ENCODE data around the gene HEG1. TPM values are rescaled to one million over a fixed set of nuclear protein-coding genes. Genes with fewer than 3 reads are reported as not detected.

HEG1 gene
- total RNA-seq, 1 donor from 2014 or later: 25.1 TPM

DNA sequence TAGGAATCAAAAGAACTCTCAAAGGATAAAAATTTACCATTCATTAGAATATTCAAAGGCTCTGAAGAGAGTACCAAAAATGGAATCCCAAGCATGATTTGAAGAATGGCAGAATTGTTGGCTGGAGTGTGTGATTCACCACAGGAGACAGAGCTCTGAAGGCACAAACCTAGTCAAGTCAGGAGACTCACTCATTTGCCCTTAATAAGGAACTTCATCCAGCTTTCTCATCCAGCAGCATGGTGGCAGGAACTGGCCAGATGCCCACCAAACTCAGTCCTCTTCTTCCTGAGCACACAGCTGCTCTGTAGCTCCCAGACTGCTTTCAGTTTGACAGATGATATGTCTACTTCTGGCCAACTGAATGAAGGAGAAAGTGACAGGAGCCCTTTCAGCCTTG lies 16.5 kb upstream of the HEG1 start:
- no peaks in the 10 kb centered on the region for H3K27me3 ChIP-seq (ENCODE audit: control insufficient read depth in 3 of 3, insufficient read depth in 3 of 3, low read length in 3 of 3)
- no peaks in the 10 kb centered on the region for H3K9me3 ChIP-seq (ENCODE audit: control insufficient read depth in 3 of 3, low read length in 3 of 3)
- H3K36me3 ChIP-seq (ENCODE audit: control insufficient read depth in 3 of 3, insufficient read depth in 3 of 3, low read length in 3 of 3): no peaks in the 10 kb centered on the region
- peaks cover 0 to 4% (median 0%) of the 10 kb centered on the region in 3 donors for H3K4me1 ChIP-seq (ENCODE audit: control insufficient read depth in 3 of 3, insufficient read depth in 3 of 3, low read length in 3 of 3)
- no peak overlapping the region for H3K9ac ChIP-seq (ENCODE audit: low read depth in 1 of 3, low read length in 3 of 3)
- no peak overlapping the region for H3K4me3 ChIP-seq (ENCODE audit: low read length in 3 of 3)
- H3K27ac ChIP-seq (ENCODE audit: low read depth, low read length): no peak overlapping the region

DNA sequence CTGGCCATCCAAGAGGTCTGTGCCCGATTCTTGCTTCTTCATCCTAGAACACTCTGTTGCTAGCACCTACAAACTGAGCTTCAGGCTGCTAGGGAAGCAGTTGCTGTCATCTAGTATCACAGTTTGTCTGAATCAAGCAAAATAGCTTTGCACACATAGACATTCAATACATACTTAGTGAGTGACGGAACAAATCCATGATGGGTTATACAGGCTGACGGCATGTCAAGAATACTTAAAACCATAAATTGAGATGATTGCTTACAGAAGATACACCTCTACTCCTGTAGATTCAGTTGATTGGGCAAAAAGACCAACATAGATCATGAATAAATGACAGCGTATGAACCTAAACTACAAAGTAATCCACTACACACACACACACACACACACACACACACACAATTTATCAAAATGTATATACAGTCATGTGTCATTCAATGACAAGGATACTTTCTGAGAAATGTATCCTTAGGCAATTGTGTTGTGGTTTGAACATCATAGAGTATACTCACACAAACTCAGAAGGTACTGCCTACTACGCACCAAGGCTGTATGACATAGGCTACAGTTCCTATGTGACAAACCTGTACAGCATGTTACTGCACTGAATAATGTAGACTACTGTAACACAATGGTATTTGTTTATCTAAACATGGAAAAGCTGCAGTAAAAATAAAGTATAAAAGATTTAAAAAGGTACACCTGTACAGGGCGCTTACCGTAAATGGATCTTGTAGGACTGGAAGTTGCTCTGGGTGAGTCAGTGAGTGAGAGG lies 14.4 kb upstream of the HEG1 start:
- peaks cover 0 to 4% (median 0%) of the 10 kb centered on the region in 3 donors for H3K4me1 ChIP-seq (ENCODE audit: control insufficient read depth in 3 of 3, insufficient read depth in 3 of 3, low read length in 3 of 3)
- H3K9me3 ChIP-seq (ENCODE audit: control insufficient read depth in 3 of 3, low read length in 3 of 3): no peaks in the 10 kb centered on the region
- H3K27ac ChIP-seq (ENCODE audit: low read depth, low read length): no peak overlapping the region
- no peaks in the 10 kb centered on the region for H3K36me3 ChIP-seq (ENCODE audit: control insufficient read depth in 3 of 3, insufficient read depth in 3 of 3, low read length in 3 of 3)
- H3K27me3 ChIP-seq (ENCODE audit: control insufficient read depth in 3 of 3, insufficient read depth in 3 of 3, low read length in 3 of 3): no peaks in the 10 kb centered on the region
- H3K4me3 ChIP-seq (ENCODE audit: low read length in 3 of 3): no peak overlapping the region
- no peak overlapping the region for H3K9ac ChIP-seq (ENCODE audit: low read depth in 1 of 3, low read length in 3 of 3)

DNA sequence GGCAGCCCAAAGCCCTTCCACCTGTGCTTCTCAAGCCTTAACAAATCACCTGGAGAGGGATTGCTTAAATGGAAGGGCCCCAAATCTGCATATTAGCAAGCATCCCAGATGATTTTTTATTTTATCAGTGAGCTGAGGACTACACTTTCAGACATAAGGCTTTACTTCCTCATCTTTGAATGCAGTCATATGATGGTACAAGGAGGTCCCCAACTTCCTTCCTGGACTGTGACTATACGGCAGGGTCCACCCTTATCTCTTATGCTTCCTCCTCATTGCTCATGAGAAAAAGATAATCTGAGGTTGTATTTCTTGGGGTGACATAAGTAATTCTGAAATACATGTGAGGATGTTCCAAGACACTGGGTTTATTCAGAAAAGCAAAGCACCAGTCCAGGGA lies 13.7 kb upstream of the HEG1 start:
- H3K9me3 ChIP-seq (ENCODE audit: control insufficient read depth in 3 of 3, low read length in 3 of 3): no peaks in the 10 kb centered on the region
- H3K36me3 ChIP-seq (ENCODE audit: control insufficient read depth in 3 of 3, insufficient read depth in 3 of 3, low read length in 3 of 3): no peaks in the 10 kb centered on the region
- no peak overlapping the region for H3K27ac ChIP-seq (ENCODE audit: low read depth, low read length)
- peaks cover 0 to 4% (median 0%) of the 10 kb centered on the region in 3 donors for H3K4me1 ChIP-seq (ENCODE audit: control insufficient read depth in 3 of 3, insufficient read depth in 3 of 3, low read length in 3 of 3)
- H3K27me3 ChIP-seq (ENCODE audit: control insufficient read depth in 3 of 3, insufficient read depth in 3 of 3, low read length in 3 of 3): no peaks in the 10 kb centered on the region
- no peak overlapping the region for H3K4me3 ChIP-seq (ENCODE audit: low read length in 3 of 3)
- H3K9ac ChIP-seq (ENCODE audit: low read depth in 1 of 3, low read length in 3 of 3): no peak overlapping the region

DNA sequence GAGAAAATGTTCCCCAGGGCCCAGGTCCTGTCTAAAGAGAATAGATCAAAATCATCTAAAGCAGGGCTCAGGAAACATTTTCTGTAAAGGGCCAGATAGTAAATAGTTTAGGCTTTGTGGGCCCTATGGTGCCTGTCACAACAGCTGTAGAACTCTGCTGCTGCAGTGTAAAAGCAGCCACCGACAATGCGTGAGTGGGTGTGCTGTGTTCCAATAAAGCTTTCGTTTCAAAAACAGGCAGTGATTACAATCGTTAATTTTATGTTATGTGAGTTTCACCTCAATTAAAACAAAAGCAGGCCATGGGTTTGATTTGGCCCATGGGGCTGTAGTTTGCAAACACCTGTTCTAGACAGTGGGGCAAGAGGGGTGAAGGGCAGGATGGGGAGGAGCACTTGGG lies 12.5 kb upstream of the HEG1 start:
- Histone ChIP-seq H3K27me3 (ENCODE audit: control insufficient read depth in 3 of 3, insufficient read depth in 3 of 3, low read length in 3 of 3) (no peaks in the 10 kb centered on the region), H3K4me3 (ENCODE audit: low read length in 3 of 3) (no peak overlapping the region), H3K4me1 (ENCODE audit: control insufficient read depth in 3 of 3, insufficient read depth in 3 of 3, low read length in 3 of 3) (peaks cover 5 to 8% (median 5%) of the 10 kb centered on the region in 3 donors)

DNA sequence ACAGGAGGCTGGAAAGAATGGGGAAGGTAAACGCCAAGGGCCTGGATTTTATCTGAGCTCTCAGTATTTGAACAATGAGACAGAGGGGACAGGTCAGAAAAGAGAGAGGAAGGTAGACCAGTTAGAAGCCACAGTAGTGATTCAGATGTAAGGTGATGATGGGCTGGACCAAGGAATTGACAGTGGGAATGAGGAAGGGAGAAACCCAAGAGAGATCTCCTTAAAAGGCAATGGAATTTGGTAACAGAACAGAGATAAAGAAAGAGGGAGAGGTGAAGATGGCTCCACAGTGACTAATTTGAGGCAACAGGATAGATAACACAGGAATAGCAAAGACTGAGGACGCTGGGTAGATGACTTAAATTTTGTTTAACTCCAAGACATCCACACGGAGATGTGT lies 11.4 kb upstream of the HEG1 start:
- Histone ChIP-seq H3K27ac (ENCODE audit: low read depth, low read length) (no peak overlapping the region), H3K9ac (ENCODE audit: low read depth in 1 of 3, low read length in 3 of 3) (no peak overlapping the region), H3K36me3 (ENCODE audit: control insufficient read depth in 3 of 3, insufficient read depth in 3 of 3, low read length in 3 of 3) (no peaks in the 10 kb centered on the region), H3K27me3 (ENCODE audit: control insufficient read depth in 3 of 3, insufficient read depth in 3 of 3, low read length in 3 of 3) (no peaks in the 10 kb centered on the region), H3K4me3 (ENCODE audit: low read length in 3 of 3) (no peak overlapping the region), H3K9me3 (ENCODE audit: control insufficient read depth in 3 of 3, low read length in 3 of 3) (no peaks in the 10 kb centered on the region), H3K4me1 (ENCODE audit: control insufficient read depth in 3 of 3, insufficient read depth in 3 of 3, low read length in 3 of 3) (peaks cover 14 to 15% (median 15%) of the 10 kb centered on the region in 3 donors)

More for the DNA sequence above, 12.5 kb upstream of the HEG1 start:
- no peak overlapping the region for H3K9ac ChIP-seq (ENCODE audit: low read depth in 1 of 3, low read length in 3 of 3)
- no peak overlapping the region for H3K27ac ChIP-seq (ENCODE audit: low read depth, low read length)
- no peaks in the 10 kb centered on the region for H3K36me3 ChIP-seq (ENCODE audit: control insufficient read depth in 3 of 3, insufficient read depth in 3 of 3, low read length in 3 of 3)
- H3K9me3 ChIP-seq (ENCODE audit: control insufficient read depth in 3 of 3, low read length in 3 of 3): no peaks in the 10 kb centered on the region

DNA sequence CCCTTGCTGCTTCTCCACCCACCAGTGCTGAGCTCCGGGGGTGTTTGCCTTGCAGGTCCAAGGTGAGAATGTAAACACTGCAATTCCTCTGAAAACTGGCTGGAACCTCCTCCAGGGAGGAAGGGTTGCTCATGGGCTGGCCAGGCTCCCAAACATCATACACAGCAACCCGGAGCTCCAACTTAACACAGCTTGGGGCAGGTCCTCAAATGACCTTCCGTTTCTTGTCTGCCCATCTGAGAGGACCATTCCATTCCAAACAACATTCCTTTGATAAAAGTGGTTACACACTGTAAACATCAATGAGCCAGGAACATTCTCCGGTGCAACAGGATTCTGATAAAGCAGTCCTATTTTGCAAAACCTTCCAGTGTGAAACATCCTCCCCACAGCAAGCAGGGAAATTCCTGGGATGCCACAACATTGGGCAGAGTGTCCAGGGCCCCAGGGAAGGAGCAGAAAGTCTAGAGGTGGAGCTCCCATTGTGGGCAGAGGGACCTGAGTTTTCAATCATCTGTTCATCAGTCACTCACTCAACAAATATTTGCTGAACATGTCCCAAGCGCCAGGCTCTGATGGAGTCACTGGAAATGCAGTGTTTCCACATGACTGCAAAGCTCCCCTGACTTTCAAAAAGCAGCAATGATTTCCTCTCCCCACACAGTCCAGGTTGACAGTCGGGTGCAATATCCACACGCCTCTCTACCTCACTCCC lies 7.3 kb upstream of the HEG1 start:
- Histone ChIP-seq H3K36me3 (ENCODE audit: control insufficient read depth in 3 of 3, insufficient read depth in 3 of 3, low read length in 3 of 3) (no peaks in the 10 kb centered on the region), H3K27me3 (ENCODE audit: control insufficient read depth in 3 of 3, insufficient read depth in 3 of 3, low read length in 3 of 3) (no peaks in the 10 kb centered on the region), H3K4me3 (ENCODE audit: low read length in 3 of 3) (peak overlapping the region in 1 of 3 donors; percentile 35), H3K9ac (ENCODE audit: low read depth in 1 of 3, low read length in 3 of 3) (no peak overlapping the region), H3K4me1 (ENCODE audit: control insufficient read depth in 3 of 3, insufficient read depth in 3 of 3, low read length in 3 of 3) (peaks cover 34 to 35% (median 35%) of the 10 kb centered on the region in 3 donors), H3K27ac (ENCODE audit: low read depth, low read length) (no peak overlapping the region), H3K9me3 (ENCODE audit: control insufficient read depth in 3 of 3, low read length in 3 of 3) (no peaks in the 10 kb centered on the region)

DNA sequence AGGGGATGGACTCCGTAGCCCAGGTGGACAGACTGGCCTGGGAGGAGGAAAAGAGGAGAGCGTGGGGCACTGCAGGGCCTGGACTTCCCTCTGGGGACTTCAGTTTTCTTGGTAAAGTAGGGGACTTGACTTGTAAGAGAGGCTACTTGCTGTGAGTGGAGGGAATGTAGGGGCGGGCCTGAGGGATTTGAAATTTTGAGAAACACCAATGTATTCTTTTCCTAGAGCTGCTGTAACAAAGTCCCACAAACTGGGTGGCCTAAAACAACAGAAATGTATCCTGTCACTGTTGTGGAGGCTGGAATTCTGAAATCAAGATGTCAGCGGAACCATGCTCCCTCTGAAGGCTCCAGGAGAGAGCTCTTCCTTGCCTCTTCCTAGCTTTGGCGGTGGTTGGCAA lies 5.8 kb upstream of the HEG1 start:
- Histone ChIP-seq H3K9me3 (ENCODE audit: control insufficient read depth in 3 of 3, low read length in 3 of 3) (no peaks in the 10 kb centered on the region), H3K27ac (ENCODE audit: low read depth, low read length) (peak overlapping the region; percentile 78), H3K4me1 (ENCODE audit: control insufficient read depth in 3 of 3, insufficient read depth in 3 of 3, low read length in 3 of 3) (peaks cover 37 to 44% (median 41%) of the 10 kb centered on the region in 3 donors), H3K4me3 (ENCODE audit: low read length in 3 of 3) (peak overlapping the region; percentile 28 to 60 (median 40)), H3K36me3 (ENCODE audit: control insufficient read depth in 3 of 3, insufficient read depth in 3 of 3, low read length in 3 of 3) (no peaks in the 10 kb centered on the region), H3K9ac (ENCODE audit: low read depth in 1 of 3, low read length in 3 of 3) (peak overlapping the region; percentile 47 to 66 (median 58)), H3K27me3 (ENCODE audit: control insufficient read depth in 3 of 3, insufficient read depth in 3 of 3, low read length in 3 of 3) (no peaks in the 10 kb centered on the region)

DNA sequence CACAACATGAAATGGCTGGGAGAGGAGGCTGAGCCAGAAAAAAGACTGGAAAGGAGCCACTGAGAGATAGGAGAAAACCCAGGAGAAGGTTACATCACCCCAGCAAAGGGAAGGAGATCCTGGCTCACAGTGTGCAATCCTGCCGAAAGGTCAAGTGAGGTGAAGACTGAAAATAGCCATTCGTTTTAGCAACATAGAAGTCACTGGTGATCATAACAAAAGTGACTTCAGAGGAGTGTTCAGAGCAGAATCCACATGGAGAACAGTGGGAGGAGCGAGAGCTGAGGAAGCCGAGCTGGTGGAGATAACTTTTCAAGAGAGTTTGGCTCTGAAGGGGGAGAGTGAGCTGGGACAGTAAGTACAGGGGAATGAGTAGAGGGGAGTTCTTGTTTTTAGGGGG lies 5.4 kb upstream of the HEG1 start:
- Histone ChIP-seq H3K9me3 (ENCODE audit: control insufficient read depth in 3 of 3, low read length in 3 of 3) (no peaks in the 10 kb centered on the region), H3K4me3 (ENCODE audit: low read length in 3 of 3) (peak overlapping the region; percentile 28 to 60 (median 40)), H3K9ac (ENCODE audit: low read depth in 1 of 3, low read length in 3 of 3) (peak overlapping the region; percentile 47 to 66 (median 58)), H3K4me1 (ENCODE audit: control insufficient read depth in 3 of 3, insufficient read depth in 3 of 3, low read length in 3 of 3) (peaks cover 40 to 49% (median 45%) of the 10 kb centered on the region in 3 donors), H3K27me3 (ENCODE audit: control insufficient read depth in 3 of 3, insufficient read depth in 3 of 3, low read length in 3 of 3) (no peaks in the 10 kb centered on the region), H3K36me3 (ENCODE audit: control insufficient read depth in 3 of 3, insufficient read depth in 3 of 3, low read length in 3 of 3) (no peaks in the 10 kb centered on the region), H3K27ac (ENCODE audit: low read depth, low read length) (peak overlapping the region; percentile 78)

DNA sequence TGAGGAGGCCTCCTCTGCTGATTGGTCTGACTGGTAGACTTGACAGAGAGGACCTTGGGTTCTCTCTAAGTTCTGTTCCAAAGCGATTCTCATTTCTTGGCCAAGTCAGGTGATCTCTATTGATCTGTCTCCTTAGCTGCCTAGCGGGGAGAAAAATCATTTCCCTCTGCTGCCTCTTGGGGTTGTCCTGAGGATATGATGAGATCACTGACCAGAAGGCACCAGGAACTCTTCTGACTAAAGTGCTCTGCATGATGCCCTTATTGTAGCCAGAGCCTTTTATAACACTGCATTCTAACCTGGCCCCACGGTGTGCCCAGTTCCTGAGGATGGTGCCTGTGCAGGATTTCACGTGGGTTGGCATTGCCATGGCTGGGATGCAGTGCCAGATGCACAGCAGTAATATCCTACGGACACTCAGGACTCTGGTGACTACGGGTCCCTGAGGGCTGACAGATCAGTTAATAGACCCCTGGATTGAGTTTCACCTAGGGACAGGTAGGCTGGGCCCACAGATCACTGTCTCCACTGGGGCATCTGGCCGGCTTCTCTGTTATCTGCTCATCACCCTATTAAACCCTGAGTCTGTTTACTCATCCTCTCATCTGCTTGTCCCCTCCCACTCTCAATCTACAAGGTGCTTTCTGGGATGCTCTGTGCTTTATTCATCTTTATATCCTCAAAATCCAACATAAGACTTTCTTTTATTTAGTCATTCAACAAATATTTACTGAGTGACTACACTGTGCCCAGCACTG lies 3.9 kb upstream of the HEG1 start:
- Histone ChIP-seq H3K27ac (ENCODE audit: low read depth, low read length) (no peak overlapping the region), H3K9me3 (ENCODE audit: control insufficient read depth in 3 of 3, low read length in 3 of 3) (no peaks in the 10 kb centered on the region), H3K4me1 (ENCODE audit: control insufficient read depth in 3 of 3, insufficient read depth in 3 of 3, low read length in 3 of 3) (peaks cover 40 to 54% (median 48%) of the 10 kb centered on the region in 3 donors)

More for the DNA sequence above, 3.9 kb upstream of the HEG1 start:
- H3K4me3 ChIP-seq (ENCODE audit: low read length in 3 of 3): no peak overlapping the region
- no peaks in the 10 kb centered on the region for H3K27me3 ChIP-seq (ENCODE audit: control insufficient read depth in 3 of 3, insufficient read depth in 3 of 3, low read length in 3 of 3)
- no peaks in the 10 kb centered on the region for H3K36me3 ChIP-seq (ENCODE audit: control insufficient read depth in 3 of 3, insufficient read depth in 3 of 3, low read length in 3 of 3)
- no peak overlapping the region for H3K9ac ChIP-seq (ENCODE audit: low read depth in 1 of 3, low read length in 3 of 3)

Measured in skeletal muscle tissue (tissue), 4 donors.